Amniotic stem cell (primary cell): ENCODE measurements around the gene HRCT1.
"Not testable (repeated sequence)": the region's sequence is repeated elsewhere in the genome, so short reads cannot be mapped to it uniquely, and the experiment has no call there.

Experiments
- DNase-seq: peaks from one replicate; lab custom pipeline; 2025; lab: John Stamatoyannopoulos, UW

The HRCT1 gene

DNA sequence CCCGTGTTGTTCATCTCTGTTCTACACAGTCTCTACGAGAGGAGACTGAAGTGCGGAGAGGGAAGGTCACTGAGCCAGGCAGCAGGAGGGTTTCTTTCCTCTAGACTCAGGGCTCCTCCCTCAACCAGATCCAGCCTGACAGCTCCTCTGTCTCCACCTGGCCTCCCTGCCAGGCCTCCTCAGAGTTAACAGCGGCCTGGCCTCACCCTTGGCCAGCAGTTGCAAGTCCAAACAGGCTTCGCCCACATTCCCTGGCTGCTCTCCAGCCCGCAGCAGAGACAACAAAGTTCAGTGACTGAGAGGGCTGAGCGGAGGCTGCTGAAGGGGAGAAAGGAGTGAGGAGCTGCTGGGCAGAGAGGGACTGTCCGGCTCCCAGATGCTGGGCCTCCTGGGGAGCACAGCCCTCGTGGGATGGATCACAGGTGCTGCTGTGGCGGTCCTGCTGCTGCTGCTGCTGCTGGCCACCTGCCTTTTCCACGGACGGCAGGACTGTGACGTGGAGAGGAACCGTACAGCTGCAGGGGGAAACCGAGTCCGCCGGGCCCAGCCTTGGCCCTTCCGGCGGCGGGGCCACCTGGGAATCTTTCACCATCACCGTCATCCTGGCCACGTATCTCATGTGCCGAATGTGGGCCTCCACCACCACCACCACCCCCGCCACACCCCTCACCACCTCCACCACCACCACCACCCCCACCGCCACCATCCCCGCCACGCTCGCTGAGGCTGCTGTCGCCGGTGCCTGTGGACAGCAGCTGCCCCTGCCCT lies at the start of gene HRCT1:
HRCT1 (plus strand) TSS at position 291 of the 768 bp plus-strand sequence; CDS start at position 377, 86 bp downstream.
- peak; percentile 47 for DNase-seq

DNA sequence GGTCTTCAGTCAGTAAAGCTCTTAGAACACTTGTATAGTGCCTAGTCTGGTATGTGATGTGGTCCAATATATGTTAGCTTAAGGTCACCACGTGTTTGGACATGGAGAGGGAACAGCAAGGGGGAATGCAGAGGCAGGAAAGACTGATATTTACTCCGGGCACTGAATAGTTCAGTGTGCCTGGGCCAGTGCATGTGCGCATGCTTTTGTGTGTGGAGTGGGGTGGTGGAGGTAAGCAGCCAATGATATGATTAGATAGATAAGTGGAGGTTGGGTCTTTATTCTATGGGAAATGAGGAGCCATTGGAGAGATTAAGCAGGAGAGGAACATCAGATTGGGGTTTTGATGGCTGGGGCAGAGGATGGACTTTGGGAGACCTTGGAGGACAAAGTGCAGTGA lies 49.8 kb upstream of the HRCT1 start:
- DNase-seq = no peak

DNA sequence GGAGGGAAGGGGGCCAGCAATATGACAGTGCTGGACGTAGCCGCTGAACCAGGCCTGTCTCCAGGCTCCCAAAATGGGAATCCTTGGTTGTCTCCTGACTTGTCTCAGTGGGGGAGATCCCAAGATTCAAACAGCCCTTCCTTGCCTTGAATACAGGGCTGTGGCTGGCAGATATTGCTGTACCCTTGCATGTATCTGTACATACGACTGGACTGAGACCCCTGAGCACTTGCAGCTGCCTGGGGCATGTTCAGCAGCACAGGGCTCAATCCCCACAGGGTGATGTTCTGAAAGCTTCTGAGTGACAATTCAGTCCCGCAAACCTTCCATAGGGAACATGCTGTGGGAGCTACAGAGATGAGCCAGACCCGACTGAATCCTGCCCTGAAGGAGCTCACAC lies 49.1 kb upstream of the HRCT1 start:
- DNase-seq = no peak

DNA sequence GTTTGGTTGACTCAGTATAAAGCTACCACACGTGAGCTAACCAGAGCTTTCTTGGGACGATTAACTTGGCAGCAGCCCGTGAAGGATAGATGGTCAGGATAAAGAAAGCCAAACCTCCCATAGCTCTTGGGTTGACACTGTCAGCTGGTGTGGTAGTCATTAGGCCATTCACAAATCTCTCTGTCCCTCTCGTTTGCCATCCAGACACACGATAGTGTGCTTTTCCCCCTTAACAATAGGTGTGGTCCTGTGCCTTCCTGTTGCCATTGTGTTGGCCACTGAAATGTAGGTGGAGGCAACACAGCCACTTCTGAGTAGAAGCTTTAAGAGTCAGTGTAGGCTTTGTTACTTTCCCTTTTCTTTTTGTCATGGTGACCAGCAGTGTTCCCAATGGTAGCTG lies 47.5 kb upstream of the HRCT1 start:
- no peak for DNase-seq

DNA sequence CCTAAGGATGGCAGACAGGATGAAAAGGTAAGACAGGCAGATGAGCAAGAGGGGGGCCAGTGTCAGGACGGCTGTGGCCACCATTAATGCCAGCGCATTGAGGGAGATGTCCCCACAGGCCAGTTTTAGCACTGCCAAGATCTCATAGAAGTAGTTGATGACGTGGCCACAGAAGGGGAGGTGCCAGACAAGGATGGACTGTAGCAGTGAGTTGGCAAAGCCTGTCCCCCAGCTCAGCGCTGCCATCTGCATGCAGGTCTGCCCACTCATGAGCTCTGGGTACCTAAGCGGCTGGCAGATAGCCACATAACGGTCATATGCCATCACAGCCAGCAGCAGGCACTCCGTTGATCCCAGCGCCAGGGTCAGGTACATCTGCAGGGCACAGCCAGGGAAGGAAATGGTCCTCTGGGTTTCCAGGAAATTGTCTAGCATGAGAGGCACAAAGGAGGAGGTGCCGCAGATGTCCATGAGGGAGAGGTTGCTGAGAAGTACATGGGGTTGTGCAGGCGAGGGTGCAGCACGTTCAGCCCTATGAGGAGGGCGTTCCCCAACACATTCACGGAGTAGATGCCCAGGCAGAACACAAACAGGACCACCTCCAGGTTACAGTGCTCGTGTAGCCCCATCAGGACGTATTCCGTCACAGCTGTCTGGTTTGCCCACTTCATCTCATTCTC lies 46.6 kb upstream of the HRCT1 start:
- DNase-seq = no peak

DNA sequence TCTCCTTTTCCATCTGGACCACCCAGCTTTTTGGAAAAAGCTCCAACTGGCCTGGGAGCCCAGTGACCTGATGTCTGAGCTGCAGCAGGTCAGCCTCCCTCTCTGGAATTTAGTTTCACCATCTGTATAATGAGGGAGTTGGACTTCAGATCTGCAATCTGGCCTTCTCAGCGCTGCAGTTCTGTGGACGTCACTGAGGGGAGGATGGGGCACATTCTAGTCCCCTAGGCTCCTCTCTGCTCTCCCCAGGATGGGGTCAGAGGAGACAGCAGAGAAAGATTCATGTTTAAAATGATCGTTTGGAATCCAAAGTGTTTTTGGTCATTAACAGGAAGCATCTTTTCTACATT lies 46.0 kb upstream of the HRCT1 start:
- DNase-seq = no peak

DNA sequence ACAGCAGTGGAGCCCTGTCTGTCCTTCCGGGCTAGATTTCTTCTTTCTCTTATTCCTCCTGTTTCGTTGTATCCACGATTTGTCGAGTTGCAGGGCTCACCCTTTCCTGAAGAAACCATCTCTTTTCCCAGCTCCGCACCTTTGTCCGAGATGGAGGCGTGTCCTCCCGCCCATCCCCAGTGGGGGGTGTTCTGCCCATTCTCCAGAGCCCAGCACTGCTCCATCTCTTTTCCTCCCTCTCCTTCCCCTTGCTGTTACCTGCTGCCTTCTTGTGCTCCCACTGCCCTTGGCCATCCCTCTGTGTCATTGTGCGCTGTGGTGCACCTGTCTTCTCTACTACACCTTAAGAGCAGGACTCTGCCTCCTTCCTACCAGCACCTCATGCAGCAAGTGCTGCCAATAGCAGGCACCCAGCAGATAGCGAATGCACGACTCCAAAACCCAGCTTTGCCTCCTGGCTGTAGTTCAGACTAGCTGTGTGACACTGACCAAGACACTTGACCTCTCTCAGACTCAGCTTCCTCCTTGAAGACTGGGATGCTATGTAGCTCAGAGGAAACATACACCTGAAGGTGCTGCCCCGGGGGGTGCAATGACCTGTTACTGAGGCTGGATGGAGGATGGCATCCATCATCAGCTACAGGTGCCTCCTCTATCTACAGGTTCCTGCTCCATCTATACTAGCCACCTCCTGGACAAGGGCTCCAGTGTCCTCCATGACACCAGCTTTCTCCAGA lies 44.7 kb upstream of the HRCT1 start:
- no peak for DNase-seq

DNA sequence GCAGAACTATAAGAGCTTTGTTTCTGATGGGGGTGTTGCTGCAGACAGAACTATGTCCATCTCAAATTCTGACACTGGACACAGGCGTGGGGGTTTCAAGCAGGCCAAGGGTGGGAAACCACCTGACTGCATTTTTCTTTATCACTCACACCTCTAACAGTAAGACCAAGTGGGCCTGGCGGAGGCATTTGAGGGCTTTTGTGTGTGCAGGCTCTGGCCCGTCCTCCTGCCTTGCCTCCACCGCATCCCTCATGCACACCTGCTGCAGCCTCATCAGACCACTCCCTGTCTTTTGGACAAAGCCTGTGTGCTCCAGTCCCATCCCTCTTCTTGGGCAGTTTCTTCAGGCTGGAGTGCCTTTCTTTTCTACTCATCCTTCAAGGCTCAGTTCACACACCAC lies 43.7 kb upstream of the HRCT1 start:
- DNase-seq = no peak

DNA sequence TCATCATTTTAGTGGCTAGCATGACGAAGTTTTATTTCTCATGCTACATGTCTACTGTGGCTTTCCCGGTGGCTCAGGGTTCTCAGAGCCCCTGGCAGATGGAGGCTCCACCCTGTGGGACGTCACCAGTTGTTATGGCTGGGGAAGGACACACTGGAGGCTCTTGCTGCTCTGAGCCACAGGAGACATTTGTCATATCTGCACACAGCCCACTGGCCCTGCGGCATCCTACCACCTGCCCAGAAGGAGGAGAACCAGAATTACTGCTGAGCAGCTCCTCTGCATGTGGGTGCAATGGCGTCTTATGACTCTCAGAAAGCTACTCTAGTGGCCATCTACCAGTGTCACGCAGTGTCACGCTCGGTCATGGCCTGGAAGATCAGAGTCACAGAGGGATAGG lies 42.4 kb upstream of the HRCT1 start:
- DNase-seq = no peak

DNA sequence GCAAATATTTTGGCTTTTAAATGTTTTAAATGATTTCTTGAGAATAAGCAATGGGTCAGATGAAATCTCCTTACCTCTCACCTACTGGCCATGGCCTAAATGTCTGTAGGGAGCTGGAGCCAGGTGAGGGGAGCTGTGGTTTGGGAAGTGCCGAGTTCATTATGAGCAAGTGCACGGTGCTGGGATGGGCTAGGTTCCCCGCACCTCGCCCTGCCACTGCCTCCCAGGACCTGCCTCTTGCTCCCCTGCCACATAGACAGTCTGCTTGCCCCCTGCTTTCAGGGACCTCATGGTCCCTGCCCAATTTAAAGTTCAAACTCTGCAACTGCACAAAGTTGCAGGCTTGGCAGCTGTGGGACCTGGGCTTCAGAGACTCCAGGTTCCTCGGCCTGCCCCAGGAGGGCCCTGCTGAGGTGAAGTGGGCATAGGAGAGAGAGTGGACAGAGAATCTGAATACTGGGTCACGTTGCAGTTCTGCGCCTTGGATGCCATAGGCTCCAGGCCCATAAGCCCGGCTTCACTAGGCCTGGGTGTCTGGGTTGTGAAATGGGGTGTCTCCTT lies 41.2 kb upstream of the HRCT1 start:
- DNase-seq = no peak

DNA sequence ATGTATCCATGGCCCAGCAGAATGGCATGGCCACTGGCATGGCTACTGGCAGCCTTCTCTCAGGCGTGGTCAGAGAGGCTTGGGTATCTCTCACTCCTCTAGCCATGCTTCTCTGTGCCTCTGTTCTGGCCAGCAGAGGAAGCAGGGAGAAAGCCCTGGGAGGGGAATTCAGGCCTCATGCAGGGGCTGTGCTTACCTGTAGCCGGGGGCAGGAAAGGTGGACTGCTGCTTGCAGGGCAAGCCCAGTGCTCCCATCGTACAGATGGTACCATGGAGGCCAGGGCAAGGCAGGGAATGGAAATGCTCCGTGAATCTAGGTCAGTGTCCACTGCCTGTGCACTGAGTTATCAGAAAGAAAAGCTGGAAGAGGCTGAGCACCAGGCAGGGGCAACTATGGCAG lies 38.5 kb upstream of the HRCT1 start:
- no peak for DNase-seq

DNA sequence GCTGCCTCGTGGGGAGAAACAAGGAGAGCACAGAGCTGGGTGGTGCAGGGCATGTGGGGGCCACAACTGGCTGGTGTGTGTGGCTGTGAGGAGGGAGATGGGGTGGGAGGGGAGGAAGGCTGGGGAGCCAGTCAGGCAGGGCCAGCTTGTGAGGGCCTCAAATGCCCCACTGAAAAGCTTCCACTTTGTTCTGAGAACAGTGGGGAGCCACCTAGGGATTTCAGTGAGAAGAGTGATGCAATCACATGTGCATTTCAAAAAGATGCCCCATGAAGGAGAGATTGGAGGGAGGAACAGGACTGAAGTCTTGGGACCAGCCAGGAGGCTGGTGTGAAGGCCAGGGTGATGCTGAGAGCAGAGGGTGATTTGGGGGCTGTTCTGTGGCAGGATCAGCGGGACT lies 37.1 kb upstream of the HRCT1 start:
- no peak for DNase-seq

DNA sequence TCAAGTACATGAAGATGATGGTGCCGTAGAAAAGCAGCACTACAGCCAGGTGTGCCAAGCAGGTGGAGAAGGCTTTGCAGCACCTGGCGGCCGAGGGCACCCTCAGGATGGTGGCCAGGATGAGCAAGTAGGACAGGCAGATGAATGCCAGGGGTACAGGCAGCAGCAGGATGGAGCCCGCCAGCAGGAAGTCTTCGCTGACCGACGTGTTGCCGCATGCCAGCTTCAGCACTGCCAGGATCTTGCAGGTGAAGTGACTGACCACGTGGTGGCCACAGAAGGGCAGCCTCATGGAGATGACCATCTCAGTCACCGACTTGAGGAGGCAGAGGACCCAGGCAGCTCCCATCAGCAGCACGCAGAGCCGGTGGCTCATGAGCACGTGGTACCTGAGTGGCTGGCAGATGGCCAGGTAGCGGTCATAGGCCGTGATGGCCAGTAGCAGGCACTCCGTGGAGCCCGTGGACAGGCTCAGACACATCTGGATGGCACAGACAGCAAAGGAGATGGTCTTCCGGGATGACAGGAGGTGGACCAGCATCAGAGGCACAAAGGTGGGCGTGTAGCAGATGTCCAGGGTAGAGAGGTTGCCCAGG lies 36.3 kb upstream of the HRCT1 start:
- no peak for DNase-seq

DNA sequence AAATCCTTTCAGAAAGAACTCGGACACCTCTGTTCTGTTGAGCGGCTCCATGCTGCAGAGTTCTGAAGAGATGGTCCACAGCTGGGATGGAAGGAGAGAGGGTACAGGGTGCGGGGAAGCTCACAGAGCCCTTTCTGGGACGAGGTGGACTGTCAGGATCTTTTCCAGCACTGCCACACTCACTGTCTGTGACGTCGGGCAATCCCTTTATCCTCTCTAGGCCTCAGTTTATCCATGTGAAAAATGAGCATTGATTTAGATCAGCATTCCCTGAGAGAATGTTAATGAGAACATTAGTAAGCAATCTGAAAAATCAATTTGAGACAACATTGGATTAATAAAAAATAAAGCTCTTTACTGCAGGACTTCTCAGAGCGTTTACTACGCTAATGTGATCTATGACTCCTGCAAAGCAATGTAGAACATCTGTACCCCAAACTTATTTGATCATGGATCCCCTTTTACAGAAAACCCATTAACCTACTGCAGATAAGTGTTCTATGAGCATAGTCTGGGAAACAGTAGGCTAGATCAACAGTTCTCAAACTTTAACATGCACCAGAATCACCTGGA lies 35.6 kb upstream of the HRCT1 start, which contains the start of gene OR13J1:
OR13J1 (minus strand) TSS at position 51 of the 573 bp plus-strand sequence; CDS start at position 51, 0 bp downstream.
- no peak for DNase-seq

DNA sequence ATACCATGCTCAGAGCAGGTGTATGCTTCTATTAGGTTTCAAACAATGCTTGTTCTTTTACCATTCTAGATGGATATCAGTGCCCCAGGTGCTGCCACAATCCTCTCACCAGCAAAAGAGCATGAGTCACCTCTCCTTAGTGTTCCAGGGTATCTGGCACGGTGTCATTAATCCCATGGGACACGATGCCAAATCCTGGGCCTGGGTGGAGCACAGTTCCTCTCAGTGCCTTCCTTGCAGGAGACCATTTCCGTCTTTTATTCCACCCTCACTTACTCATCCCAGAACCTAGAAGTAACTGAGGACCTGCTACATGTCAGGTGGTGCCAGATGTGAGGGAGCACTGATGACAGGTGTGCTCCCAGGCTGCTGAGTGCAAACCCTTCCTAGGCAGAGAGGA lies 34.5 kb upstream of the HRCT1 start:
- no peak for DNase-seq

DNA sequence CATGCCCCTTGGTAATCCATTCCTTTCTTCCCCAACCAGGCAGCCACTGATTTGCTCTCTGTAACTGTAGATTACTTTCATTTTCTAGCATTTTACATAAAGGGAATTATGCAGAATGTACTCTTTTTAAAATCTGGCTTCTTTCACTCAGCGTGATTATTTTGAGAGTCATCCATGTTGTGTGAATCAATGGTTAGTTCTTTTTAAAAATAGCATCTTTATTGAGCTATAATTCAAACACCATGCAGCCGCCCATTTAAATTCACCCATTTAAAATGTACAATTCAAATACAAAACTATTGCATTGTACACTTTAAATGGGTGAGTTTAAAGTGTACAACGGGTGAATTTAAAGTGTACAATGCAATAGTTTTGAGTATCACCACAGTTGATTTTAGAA lies 33.5 kb upstream of the HRCT1 start:
- DNase-seq = no peak

DNA sequence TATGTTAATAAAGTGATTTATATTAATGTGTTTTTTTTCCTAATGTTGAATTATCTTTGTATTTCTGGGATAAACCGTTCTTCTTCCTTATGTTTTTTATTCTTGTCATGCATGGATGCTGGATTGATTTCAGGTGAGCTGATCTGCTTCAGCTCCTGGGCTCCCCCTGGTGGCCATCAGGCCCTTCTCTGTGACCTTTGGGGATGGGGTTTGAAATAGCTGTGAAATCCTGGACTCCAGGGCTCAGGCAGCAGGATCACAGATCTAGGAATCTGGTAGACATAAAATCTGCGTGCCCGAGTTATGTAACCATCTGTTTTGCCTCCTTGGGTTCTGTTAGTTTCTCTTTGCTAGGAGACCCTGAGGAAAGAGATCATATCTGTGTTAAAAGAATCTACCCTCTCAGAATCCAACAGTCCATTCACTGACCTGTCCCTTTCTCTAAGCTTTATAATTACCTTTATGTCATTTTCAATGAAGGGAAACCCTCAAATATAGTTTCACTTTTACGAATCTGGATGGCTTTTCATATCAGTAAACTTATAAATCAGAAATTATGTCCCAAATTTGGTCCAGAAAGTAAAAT lies 23.6 kb upstream of the HRCT1 start:
- DNase-seq = no peak

DNA sequence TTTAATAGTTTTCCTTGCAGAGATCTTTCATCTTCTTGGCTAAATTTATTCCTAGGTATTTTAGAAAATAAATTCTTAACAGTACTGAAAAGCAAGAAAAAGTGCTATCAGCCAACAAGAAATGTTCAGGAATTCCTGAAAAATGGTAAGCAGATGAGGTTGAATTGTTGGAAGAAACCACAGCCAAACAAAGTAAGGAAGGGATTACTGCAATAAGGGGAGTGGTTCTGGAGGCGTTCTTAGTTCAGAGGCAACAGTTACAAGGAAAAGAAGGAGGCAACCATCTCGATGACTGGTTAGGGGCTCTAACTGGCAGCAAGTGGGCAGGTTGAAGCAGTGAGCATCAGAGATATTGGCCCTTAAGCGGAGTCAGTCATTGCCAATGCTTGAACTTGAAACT lies 23.0 kb upstream of the HRCT1 start:
- DNase-seq = no peak

DNA sequence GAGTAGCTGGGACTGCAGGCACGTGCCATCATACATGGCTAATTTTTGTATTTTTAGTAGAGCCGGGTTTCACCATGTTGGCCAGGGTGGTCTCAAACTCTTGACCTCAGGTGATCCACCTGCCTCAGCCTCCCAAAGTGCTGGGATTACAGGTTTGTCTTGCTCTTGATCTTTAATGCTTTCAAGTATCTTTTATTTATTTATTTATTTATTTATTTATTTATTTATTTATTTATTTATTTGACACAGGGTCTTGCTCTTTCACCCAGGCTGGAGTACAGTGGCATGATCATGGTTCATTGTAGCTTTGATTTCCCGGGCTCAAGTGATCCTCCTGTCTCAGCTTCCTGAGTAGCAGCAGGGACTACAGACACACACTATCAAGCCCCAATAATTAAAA lies 21.1 kb upstream of the HRCT1 start:
- DNase-seq = not testable (repeated sequence)

DNA sequence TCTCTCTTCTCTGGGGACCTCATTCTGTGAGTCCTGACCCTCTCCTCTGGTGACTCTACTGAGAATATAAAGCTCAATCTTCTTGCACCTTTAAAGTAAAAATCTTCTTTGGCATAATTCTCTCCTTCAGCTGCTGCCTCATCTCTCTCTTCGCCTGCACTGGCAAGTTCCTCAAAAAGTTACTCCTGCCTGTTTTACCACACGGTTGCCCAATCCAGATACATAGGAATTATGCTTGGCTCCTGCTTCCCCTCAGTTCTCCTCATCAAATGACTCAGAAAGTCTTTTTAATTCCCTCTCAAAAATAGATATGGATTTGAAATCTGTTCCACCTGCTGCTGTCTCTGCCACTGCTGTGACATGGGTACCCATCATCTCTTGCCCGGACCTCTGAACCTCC lies 14.4 kb upstream of the HRCT1 start:
- DNase-seq = no peak

DNA sequence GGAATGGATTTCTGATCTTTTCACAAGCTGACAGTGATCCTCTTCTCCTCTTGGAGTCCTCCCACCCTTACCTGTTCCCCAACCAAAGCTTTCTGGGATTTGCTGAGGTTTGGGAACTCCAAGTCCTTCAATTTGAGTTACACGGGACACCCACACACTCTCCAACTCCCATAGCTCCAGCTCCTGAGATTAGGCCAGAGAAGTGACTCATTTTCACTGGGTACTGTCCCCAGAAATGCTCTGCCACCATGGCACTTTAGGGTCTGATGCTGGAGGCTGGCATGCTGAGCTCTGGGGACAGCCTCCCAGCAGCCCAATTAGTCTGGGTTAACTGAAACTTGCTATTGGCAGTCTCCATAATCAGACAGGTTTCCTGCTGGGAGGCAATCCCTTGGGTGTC lies 14.0 kb upstream of the HRCT1 start:
- DNase-seq = no peak

DNA sequence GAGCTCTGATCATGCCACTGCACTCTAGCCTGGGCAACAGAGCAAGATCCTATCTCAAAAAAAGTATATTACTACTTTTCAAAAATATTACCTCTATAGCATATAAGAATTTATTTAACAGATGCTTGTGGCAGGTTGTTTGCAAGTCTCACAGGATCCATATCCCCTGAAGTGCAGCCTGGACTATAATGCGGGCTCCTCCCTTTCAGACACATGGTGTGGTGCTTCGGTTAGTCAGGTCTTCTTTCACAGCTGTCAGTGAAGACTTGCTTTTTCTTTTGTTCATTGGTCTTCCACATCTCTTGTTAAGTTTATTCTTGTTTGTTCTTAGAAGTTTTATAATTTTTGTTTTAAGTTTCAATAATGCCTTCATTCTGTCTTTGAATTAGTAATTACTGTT lies 9.4 kb upstream of the HRCT1 start:
- DNase-seq = no peak
